Right cardiac atrium (tissue), 5 donors: ENCODE measurements around the gene SLC31A2. TPM values are rescaled to one million over a fixed set of nuclear protein-coding genes. Genes with fewer than 3 reads are reported as not detected.
"Not testable (repeated sequence)": the region's sequence is repeated elsewhere in the genome, so short reads cannot be mapped to it uniquely, and the experiment has no call there.

Source experiments
- ATAC-seq, 2 donors: fragments of 200-7000 bp; cut with Tn5 transposase; one replicate each; pipeline versions ENCODE4 v1.8.0 to v1.9.1; 2020; ENCODE audit warnings: moderate library complexity in 2 of 2, mild to moderate bottlenecking in 1 of 2
- DNase-seq, 3 donors: peaks; one replicate each; pipeline ENCODE4 v3.0.0-alpha.2; 2020
- H3K27ac ChIP-seq: one replicate; pipeline ENCODE4 v1.5.1; 2013; ENCODE audit warnings: mild to moderate bottlenecking, low read length, control low read depth, moderate library complexity
- H3K27me3 ChIP-seq: one replicate; pipeline ENCODE4 v1.6.1; 2013; ENCODE audit not compliant: control insufficient read depth, insufficient read depth
- H3K4me1 ChIP-seq: one replicate; pipeline ENCODE4 v1.6.1; 2013; ENCODE audit warnings: low read length; ENCODE audit not compliant: control insufficient read depth, insufficient read depth
- H3K4me3 ChIP-seq: one replicate; pipeline ENCODE4 v1.5.1; 2013; ENCODE audit warnings: low read length, control low read depth
- H3K9me3 ChIP-seq: one replicate; pipeline ENCODE4 v1.6.1; 2013; ENCODE audit warnings: low read length; ENCODE audit not compliant: control insufficient read depth
- WGBS: extraction: QIAGEN DNeasy Blood & Tissue Kit; methylation state at CpG from one replicate; pipeline ENCODE4 v1.1.7; 2013; 5-methylcytosine and 5-hydroxymethylcytosine counted together
- intact Hi-C, 4 donors: fragments of 100-400 bp; cut with DNase I; formaldehyde crosslinking; loops; one replicate each; pipeline versions ENCODE4 v1.11.0 to v1.14.0; 2022 to 2023
- polyA plus RNA-seq: library from polyadenylated mRNA; stranded (reverse); fragments of 200-250 nt; gene quantifications from one replicate; pipeline ENCODE4 v1.2.3, GENCODE V29; 2013
- total RNA-seq, 4 donors: library from RNA; stranded (reverse); fragmentation: NEBNext Ultra II Directional; extraction: Animal tissue kit (Norgen Biotek cat#: 25700); gene quantifications; one replicate each; pipeline ENCODE4 v1.2.1, GENCODE V29; 2021
- donor health status: healthy with polysubstance abuse.
- donor health status: DM: no; HTN: yes; CAD: no.
- donor health status: DM: no; HTN: no; CAD: no.
- donor health status: DM: no; HTN: yes; CAD: no; lungs with severe emphysema.
- donor health status: DM: yes; HTN: yes; CAD: no.

Gene SLC31A2
- total and polyA plus RNA-seq, 5 donors: 8.8 to 11.4 (median 10.1) TPM

DNA sequence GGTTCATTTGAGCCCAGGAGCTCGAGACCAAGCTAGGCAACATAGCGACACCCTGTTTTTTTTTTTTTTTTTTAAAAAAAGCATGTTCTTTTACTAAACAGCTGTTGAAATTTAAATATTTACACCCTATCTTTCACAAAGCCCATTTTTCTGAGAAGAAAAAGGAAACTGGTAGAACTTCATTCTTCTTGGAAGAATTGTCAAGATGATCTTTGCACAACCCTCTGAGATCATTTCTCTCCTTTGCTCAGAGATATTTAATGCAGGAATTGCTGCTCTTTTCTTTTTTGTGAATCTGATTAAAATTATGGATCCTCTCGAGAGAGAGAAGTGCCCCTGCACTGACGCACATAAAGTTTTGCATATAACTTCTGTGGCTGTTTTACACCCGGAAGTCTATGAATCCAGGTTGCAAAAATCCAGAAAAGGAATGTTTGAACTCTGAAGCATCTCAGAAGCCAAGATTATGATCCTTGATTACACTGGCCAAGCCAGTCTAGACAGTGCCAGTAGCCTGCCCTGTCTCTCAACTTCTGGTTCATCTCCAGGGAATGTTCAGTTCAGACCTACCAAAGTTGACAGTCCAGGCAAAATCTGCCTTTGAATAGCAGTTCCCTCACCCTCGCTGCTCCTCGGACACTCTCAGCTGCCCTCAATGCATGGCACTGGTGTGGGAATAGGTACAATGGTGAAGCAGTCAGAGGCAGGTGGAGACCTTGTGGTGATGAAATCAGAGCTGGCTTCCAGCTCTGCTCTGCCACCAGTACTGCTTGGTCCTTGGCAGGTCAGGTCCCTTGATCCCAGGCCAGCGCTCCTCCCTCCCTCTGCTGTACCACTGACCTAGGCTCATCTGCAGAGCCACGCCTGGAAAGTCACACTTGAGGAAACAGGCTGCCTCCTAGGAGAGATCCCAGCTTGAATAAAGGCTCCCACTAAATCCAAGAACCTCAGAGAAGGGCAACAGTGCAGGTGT, 13.3 kb upstream of the SLC31A2 start:
- Histone ChIP-seq H3K27ac (no peak overlapping the region), H3K4me3 (no peak overlapping the region), H3K9me3 (no peaks in the 10 kb centered on the region), H3K27me3 (no peaks in the 10 kb centered on the region), H3K4me1 (no peaks in the 10 kb centered on the region)
- ATAC-seq: no peak
- 73% methylated on average over 9 of the region's 9 CpGs for WGBS
- no peak for DNase-seq
- intact Hi-C loops: no loop called here

DNA sequence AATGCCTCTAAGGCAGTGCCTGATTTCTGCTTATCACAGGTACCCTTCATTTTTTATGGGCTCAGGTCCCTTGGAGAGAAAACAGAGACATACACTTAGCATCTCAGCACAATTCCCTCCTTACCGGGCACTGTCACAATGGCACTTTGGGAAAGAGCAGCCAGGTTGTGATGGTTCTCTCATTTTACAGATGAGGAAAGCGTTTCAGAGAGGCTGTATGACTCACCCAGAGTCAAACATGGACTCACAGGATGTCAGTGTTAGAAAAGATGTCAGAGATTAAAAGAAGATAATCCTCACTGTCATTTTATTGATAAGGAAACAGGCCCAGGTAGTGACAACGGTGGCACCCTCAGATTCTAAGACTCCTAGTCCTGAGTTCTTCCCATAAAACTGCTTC, 12.0 kb upstream of the SLC31A2 start:
- intact Hi-C loops: no loop called here
- ATAC-seq (no peak), DNase-seq (no peak)
- Histone ChIP-seq H3K27me3 (no peaks in the 10 kb centered on the region), H3K4me1 (no peaks in the 10 kb centered on the region), H3K27ac (no peak overlapping the region), H3K9me3 (no peaks in the 10 kb centered on the region), H3K4me3 (no peak overlapping the region)
- 61% methylated on average over 3 of the region's 3 CpGs for WGBS

DNA sequence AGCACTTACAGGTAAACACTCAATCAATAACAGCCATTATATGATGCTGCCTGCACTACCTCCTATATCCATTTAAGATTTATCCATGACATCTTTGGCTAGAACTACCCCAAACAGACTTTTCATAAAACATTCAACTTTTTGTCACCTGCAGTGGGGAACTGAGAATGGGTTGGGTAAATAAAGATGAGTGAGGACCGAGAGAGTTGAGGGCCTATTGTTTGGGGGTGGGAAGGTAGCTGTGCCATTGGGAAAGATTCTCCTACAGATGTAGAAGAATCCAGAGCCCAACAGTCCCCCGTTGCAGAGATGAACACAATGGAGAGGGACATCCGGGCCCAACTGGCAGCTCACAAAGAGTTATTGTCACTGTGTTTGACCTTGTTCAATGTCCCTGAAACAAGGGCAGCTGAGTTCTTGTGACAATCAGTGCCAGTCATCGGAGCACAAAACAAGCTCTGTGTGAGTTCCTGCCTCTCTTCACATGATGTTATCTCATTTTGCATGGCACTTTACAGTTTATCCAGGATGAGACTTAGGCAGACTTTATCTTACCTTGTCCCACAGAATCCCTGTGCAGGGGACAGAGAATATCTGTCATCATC, 11.5 kb upstream of the SLC31A2 start:
- WGBS: 69% methylated on average over 4 of the region's 4 CpGs

DNA sequence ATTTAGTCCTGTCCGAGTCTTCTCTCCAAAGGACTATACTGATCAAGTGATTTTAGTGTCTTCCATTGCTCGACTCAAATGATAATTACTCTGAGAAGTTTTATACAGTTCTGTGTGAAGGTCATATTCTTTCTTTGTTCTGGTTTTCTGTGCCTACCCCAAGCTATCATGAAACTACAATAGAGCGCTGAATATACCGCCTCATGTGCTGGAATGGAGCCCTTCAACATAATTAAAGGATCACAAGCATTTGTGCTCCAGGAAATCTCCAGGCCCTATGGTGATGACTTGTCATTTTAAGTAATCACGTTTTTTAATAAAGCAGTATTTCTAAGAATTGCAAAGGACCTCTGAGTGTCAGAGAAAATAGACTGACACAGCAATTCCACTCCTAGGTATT, 10.9 kb upstream of the SLC31A2 start:
- H3K27me3 ChIP-seq: no peaks in the 10 kb centered on the region
- intact Hi-C loops: no loop called here
- WGBS: 71% methylated on average over 5 of the region's 5 CpGs

More for the DNA sequence above, 11.5 kb upstream of the SLC31A2 start:
- Histone ChIP-seq H3K9me3 (no peaks in the 10 kb centered on the region), H3K27ac (no peak overlapping the region), H3K4me1 (no peaks in the 10 kb centered on the region), H3K4me3 (no peak overlapping the region), H3K27me3 (no peaks in the 10 kb centered on the region)
- intact Hi-C loops: no loop called here
- ATAC-seq (no peak), DNase-seq (no peak)

DNA sequence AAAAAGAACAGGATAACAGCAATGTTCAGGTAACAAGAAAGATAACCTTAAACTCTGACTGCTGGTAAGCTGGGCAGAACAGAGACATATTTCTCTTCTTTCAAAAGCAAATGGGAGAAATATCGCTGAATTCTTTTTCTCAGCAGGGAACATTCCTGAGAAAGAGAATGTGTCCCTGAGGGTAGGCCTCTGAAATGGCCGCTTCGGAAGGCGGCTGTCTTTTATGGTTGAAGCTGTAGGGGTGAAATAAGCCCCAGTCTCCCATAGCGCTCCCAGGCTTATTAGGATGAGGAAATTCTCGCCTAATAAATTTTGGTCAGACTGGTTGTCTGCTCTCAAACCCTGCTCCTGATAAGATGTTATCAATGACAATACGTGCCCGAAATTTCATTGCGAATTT, 9.9 kb upstream of the SLC31A2 start:
- H3K4me1 ChIP-seq, ATAC-seq, H3K27me3 ChIP-seq, H3K27ac ChIP-seq, DNase-seq, H3K9me3 ChIP-seq, H3K4me3 ChIP-seq, intact Hi-C loops: not testable (repeated sequence)
- 92% methylated on average over 9 of the region's 9 CpGs for WGBS

More for the DNA sequence above, 10.9 kb upstream of the SLC31A2 start:
- DNase-seq: no peak
- ATAC-seq: no peak
- H3K9me3 ChIP-seq: no peaks in the 10 kb centered on the region
- no peak overlapping the region for H3K4me3 ChIP-seq
- H3K27ac ChIP-seq: no peak overlapping the region
- H3K4me1 ChIP-seq: no peaks in the 10 kb centered on the region

DNA sequence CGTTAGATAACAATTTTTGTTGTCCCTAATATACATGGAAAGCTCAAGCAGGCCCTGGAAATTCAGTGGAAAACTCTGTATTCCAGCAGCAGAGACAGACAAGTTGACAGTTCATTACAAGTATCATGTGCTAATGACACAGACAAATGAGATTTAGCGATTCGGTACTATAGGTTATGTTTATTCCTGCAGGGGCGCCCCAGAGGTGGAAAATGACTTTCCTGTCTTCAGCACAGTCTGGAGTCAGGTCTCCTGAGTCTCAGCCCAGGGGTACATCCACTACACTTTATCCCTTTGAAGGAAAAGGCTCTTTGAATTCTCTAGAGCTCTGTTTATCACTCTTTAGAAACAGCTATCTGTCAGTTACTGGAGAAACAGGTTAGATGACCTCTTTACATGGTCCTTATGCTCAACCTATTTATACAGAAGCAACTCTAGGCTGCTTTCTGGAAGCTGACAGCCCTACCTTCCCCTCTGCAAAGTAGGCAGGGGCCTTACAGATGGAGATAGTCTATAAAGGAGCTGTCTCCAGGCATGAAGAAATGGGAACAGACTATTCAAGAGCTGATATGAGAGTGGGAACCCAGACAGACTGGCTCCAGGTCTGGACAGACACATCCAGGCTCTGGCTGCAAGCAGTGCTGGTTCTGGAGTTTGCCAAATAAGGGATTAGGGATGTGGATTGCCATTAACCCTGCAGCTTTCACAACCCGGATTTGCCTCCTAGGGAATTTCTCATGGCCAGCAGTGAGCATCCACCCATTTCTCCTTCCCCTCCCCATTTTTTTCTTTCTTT, 7.2 kb upstream of the SLC31A2 start:
- DNase-seq (no peak), ATAC-seq (no peak)
- H3K27ac ChIP-seq: no peak overlapping the region
- intact Hi-C loops: no loop called here
- no peaks in the 10 kb centered on the region for H3K27me3 ChIP-seq
- H3K4me1 ChIP-seq: no peaks in the 10 kb centered on the region
- no peak overlapping the region for H3K4me3 ChIP-seq
- WGBS: 72% methylated on average over 5 of the region's 5 CpGs
- no peaks in the 10 kb centered on the region for H3K9me3 ChIP-seq

DNA sequence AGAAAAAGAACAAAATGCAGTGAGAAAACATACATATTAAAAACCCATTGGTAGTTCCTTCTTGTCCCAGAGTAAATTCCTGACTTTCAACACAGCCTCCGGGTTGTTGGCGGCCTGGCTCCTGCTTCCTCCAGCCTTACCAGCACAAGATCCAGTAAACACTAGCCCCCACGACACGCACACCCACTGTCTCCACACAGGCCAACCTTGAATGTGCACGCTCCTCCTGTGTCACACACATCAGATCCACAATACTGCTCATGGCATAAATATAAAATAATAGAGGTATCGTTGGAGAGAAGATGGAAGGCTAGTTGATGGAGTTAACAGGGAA, 2.5 kb upstream of the SLC31A2 start:
- DNase-seq: no peak
- 88% methylated on average over 6 of the region's 6 CpGs for WGBS
- Histone ChIP-seq H3K4me1 (peaks cover 4% of the 10 kb centered on the region), H3K4me3 (no peak overlapping the region), H3K27me3 (no peaks in the 10 kb centered on the region), H3K27ac (no peak overlapping the region), H3K9me3 (no peaks in the 10 kb centered on the region)
- ATAC-seq: no peak
- intact Hi-C loops: no loop called here

DNA sequence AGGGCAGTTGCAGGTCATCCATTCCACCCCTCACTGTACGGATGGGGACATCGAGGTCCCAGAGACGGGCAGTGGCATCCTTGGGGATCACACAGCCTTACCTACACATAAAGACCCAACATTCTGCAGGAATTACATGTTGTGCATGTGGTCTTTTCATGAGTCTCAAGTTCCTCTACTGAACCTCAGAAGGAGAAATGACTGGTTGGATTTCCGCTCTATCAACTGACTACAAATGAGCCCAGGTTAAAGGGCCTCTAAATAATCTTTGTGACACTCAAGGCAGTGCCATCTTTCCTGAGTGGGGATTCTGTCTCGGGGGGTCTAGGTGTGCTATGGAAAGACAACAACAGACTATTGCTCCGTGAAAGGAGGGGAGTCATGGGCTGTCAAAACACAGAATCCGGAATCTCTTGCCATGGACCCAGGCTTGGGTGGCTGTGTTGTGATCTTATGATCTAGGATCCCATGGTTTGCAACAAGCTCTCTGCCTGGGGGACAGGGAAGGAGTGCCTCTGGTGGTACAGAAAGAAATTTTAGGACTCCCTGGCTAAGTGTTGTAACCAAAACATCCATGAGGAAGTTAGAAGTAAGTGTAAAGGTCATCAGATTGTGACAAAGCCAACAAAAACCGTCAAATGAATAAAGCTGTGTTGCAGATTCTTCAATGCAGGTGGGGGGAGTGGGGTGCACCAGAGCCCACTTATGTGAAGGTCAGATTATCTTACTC, 1.9 kb upstream of the SLC31A2 start:
- H3K9me3 ChIP-seq: no peaks in the 10 kb centered on the region
- no peak overlapping the region for H3K27ac ChIP-seq
- H3K4me3 ChIP-seq: no peak overlapping the region
- DNase-seq (no peak), ATAC-seq (no peak)
- intact Hi-C loops: no loop called here
- 89% methylated on average over 8 of the region's 8 CpGs for WGBS
- peaks cover 4% of the 10 kb centered on the region for H3K4me1 ChIP-seq
- no peaks in the 10 kb centered on the region for H3K27me3 ChIP-seq

DNA sequence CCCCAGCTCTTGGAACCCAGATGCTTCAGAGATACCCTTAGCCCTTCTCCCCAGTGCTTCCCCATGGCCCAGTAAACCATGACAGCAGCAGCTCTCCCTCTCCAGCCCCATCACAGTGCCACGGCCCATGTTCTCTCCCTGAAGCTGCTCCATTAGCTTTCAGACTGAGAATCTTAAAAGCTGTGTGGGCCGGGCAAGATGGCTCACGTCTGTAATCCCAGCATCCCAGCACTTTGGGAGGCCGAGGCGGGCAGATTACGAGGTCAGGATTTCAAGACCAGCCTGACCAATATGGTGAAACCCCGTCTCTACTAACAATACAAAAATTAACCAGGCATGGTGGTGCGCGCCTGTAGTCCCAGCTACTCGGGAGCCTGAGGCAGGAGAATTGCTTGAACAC, 1.2 kb upstream of the SLC31A2 start:
- H3K27ac ChIP-seq, H3K9me3 ChIP-seq, ATAC-seq, H3K27me3 ChIP-seq, DNase-seq, H3K4me1 ChIP-seq, intact Hi-C loops, H3K4me3 ChIP-seq: not testable (repeated sequence)
- WGBS: 94% methylated on average over 10 of the region's 10 CpGs

DNA sequence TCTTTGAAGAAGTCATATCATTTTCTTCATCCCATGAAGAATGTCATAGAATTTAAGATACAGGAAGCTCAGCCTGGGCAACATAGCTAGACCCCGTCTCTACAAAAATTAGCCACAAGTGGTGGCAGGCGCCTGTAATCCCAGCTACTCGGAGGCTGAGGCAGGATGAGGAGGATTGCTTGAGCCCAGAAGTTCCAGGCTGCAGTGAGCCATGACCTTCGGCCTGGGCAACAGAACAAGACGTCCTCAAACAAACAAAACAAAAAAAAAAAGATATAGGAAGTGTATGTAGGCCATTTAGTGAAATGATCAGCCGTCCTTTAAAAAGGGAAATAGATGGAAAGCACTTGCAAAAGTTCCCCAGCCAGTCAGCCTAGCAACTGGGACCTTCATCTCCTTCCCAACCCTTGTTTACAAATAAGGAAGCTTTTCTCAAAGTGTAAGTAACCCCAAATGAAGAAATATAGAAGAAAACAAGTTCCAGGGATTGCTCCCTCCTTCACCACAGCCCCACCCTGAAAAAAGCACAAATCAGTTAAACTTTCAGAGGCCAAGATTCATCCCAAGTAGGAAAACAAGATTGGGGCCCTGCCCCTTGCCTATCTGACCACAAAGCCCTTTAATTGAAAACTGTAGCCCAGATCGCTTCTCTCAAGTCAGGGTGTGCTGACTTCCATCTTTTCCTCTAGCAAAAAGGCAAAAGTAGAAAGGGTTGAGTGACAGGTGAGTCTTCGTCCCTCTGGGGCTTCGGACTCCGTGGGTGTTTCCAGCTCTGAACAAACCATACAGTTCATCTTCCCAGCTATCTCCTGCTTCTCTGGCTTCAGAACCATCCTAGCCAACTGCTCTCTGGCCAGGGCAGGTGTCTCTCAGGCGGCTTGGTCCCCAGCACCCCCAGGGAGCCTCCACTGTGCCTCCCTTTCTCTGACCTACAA, 1.2 kb downstream of the SLC31A2 start:
- peak in 2 of 3 donors; percentile 36 to 70 for DNase-seq
- H3K27ac ChIP-seq: peak overlapping the region; percentile 53
- intact Hi-C loops: no loop called here
- peak in 1 of 2 donors; percentile 4 for ATAC-seq
- WGBS: 56% methylated on average over 11 of the region's 11 CpGs
- H3K4me1 ChIP-seq: peaks cover 4% of the 10 kb centered on the region
- H3K9me3 ChIP-seq: no peaks in the 10 kb centered on the region
- H3K4me3 ChIP-seq: peak overlapping the region; percentile 81
- no peaks in the 10 kb centered on the region for H3K27me3 ChIP-seq
